HG02884 (cell line): ENCODE measurements around the gene CEP89.
"Not testable (repeated sequence)": the region's sequence is repeated elsewhere in the genome, so short reads cannot be mapped to it uniquely, and the experiment has no call there.

ENCODE experiments used
- ATAC-seq: cut with Tn5 transposase; IDR thresholded peaks from one replicate; pipeline ENCODE4 v1.9.1; 2021; ENCODE audit warnings: mild to moderate bottlenecking, moderate library complexity; ENCODE audit not compliant: unreplicated experiment

The CEP89 gene

GRCh38 chr19:32896516-32897214 lies 75.1 kb downstream of the CEP89 start:
- ATAC-seq, result no peak

- peak; percentile 86 for ATAC-seq
Measured at GRCh38 chr19:32895384-32895783, 76.4 kb downstream of the CEP89 start.

- no peak for ATAC-seq
Measured at GRCh38 chr19:32891609-32892008, 80.1 kb downstream of the CEP89 start.

GRCh38 chr19:32890841-32891240 lies 80.9 kb downstream of the CEP89 start:
- no peak for ATAC-seq

GRCh38 chr19:32890326-32890725 lies 81.4 kb downstream of the CEP89 start:
- ATAC-seq, result no peak

GRCh38 chr19:32889137-32889934 lies 82.4 kb downstream of the CEP89 start:
- ATAC-seq, result no peak

GRCh38 chr19:32887572-32888215 lies 84.1 kb downstream of the CEP89 start:
- ATAC-seq, result no peak

GRCh38 chr19:32886241-32886640 lies 85.5 kb downstream of the CEP89 start:
- no peak for ATAC-seq

- ATAC-seq, result not testable (repeated sequence)
Measured at GRCh38 chr19:32885255-32885654, 86.5 kb downstream of the CEP89 start.

GRCh38 chr19:32881766-32882165 lies 90.0 kb downstream of the CEP89 start:
- no peak for ATAC-seq

- no peak for ATAC-seq
Measured at GRCh38 chr19:32880622-32881021, 91.1 kb downstream of the CEP89 start.

- no peak for ATAC-seq
Measured at GRCh38 chr19:32879741-32880140, 92.0 kb downstream of the CEP89 start.

- no peak for ATAC-seq
Measured at GRCh38 chr19:32878988-32879387, 92.8 kb downstream of the CEP89 start.

- ATAC-seq, result no peak
Measured at GRCh38 chr19:32877977-32878745, 93.6 kb downstream of the CEP89 start.

- no peak for ATAC-seq
Measured at GRCh38 chr19:32877323-32877912, 94.3 kb downstream of the CEP89 start.

GRCh38 chr19:32876919-32877285 lies 94.9 kb downstream of the CEP89 start:
- no peak for ATAC-seq

GRCh38 chr19:32876236-32876918 lies 95.4 kb downstream of the CEP89 start:
- ATAC-seq, result no peak

- ATAC-seq, result no peak
Measured at GRCh38 chr19:32875428-32875827, 96.3 kb downstream of the CEP89 start.

GRCh38 chr19:32874605-32875004 lies 97.2 kb downstream of the CEP89 start:
- ATAC-seq, result no peak
